Activated CD8-positive, alpha-beta memory T cell treated with anti-CD3 and anti-CD28 coated beads for 36 hours (primary cell): Measurements from ENCODE around the gene PLCG1. TPM values are rescaled to one million over a fixed set of nuclear protein-coding genes. Genes with fewer than 3 reads are reported as not detected.

ENCODE experiments used
- CTCF ChIA-PET: fragments of 350-600 bp; sonication (Branson Sonifier 250); formaldehyde crosslinking; loops from one replicate; lab custom pipeline; 2021; ENCODE audit warnings: antibody characterized with exemption; lab: Charles Lee
- POLR2A ChIA-PET: fragments of 350-600 bp; sonication (Branson Sonifier 250); formaldehyde crosslinking; loops from one replicate; lab custom pipeline; 2021; ENCODE audit warnings: antibody characterized with exemption; lab: Charles Lee
- total RNA-seq, 2 experiments: library from RNA; stranded (reverse); gene quantifications; one replicate each; pipeline ENCODE4 v1.2.3, GENCODE V29; 2021

PLCG1 gene
- total RNA-seq, 2 experiments from 2014 or later: 111 to 121 TPM

GRCh38 chr20:41213150-41213820 lies 75.9 kb downstream of the PLCG1 start:
- ChIA-PET POLR2A (no interaction called here), CTCF (interaction anchor here (0.9 kb wide), 1 partner anchor 11 kb away, joined by 3 read pairs; no protein-coding TSS in a partner anchor)

DNA sequence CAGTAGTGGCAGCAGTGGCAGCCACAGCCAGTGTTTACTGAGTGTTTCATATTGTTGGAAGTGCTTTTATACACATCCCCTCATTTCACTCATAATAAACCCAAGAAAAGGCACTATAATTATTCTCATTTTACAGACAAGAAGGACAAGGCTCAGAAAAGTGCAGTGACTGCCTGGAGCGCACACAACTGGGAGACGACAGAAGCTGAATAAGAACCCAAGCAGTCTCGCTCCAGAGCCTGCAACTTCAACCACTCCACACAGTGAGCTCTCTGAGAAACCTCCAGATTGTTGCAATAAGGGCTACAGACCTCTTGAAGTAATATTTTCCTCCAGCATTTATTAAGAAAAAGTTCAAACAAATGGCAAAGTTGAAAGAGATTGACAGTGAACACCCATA lies 76.9 kb downstream of the PLCG1 start:
- POLR2A ChIA-PET: no interaction called here
- CTCF ChIA-PET: no interaction called here

GRCh38 chr20:41214666-41215065 lies 77.3 kb downstream of the PLCG1 start:
- ChIA-PET POLR2A (no interaction called here), CTCF (no interaction called here)

GRCh38 chr20:41217422-41217821 lies 80.1 kb downstream of the PLCG1 start:
- ChIA-PET CTCF (no interaction called here), POLR2A (no interaction called here)

- ChIA-PET CTCF (interaction anchor here (0.7 kb wide), 1 partner anchor 232 kb away, joined by 3 read pairs; no protein-coding TSS in a partner anchor), POLR2A (no interaction called here)
Observed at GRCh38 chr20:41218466-41218865, 81.1 kb downstream of the PLCG1 start.

- POLR2A ChIA-PET: no interaction called here
- CTCF ChIA-PET: no interaction called here
Observed at GRCh38 chr20:41219824-41220223, 82.5 kb downstream of the PLCG1 start.

- POLR2A ChIA-PET: no interaction called here
- CTCF ChIA-PET: no interaction called here
Observed at GRCh38 chr20:41221614-41222218, 84.4 kb downstream of the PLCG1 start.

- ChIA-PET POLR2A (no interaction called here), CTCF (no interaction called here)
Observed at GRCh38 chr20:41222296-41222695, 85.0 kb downstream of the PLCG1 start.

DNA sequence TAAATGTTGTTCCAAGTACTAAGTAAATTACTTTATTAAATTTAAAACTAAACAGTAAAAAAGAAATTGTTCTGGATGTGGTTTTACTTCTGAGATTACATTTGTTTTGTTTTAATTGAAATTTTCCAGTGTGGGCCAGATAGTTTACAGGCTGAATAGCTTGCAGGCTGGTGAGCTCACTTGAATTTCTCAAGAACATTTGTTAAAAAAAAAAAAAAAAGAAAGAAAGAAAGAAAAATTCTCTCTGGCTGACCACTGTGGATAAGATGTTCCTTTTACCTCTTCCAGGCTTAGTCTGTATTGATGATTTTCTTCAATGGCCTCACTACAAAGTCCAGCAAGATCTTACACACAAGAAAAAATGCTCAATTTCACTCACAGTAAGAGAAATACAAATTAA lies 85.4 kb downstream of the PLCG1 start:
- ChIA-PET POLR2A (no interaction called here), CTCF (interaction anchor here (1.3 kb wide), 1 partner anchor 88 kb away, joined by 3 read pairs; no protein-coding TSS in a partner anchor)

DNA sequence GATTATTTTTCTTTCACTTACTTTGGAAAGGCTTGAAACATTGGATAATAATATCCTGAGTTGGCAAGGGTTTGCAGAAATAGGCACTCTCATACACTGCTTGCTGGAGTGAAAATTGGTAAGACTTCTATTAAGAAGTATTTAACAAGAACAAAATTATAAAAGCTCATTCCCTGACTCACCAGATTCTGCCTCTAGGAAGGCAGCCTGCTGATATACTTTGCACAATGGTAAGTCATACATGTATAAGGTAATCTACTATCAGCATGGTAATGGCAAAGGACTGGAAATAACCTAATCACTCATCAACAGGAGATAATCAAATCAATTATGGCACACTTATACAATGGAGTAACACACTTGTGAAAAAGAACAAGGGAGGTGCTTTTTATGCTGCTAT lies 85.8 kb downstream of the PLCG1 start:
- ChIA-PET CTCF (interaction anchor here (1.3 to 2.3 kb wide), 2 partner anchors 11 to 88 kb away, joined by 3 to 7 read pairs; no protein-coding TSS in a partner anchor), POLR2A (no interaction called here)

DNA sequence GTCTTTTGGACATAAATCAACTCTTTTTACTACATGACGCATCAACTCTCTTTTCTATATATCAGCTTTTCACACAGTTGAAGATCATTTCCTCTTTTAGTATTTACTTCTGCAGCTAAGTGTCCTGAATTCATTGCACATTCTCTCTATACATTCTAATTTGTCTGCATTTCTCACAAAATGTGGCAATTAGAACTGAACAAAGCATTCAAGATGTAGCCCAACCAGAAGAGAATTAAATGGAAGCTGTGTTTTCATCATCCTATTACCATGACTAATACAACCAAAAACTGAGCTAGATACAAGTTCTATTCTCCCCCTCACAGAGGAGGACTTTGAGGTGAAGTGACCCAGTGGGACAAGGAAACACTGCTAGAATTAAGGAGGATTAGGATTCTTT lies 86.9 kb downstream of the PLCG1 start:
- ChIA-PET POLR2A (no interaction called here), CTCF (interaction anchor here (2.3 kb wide), 1 partner anchor 10 kb away, joined by 7 read pairs; no protein-coding TSS in a partner anchor)

- POLR2A ChIA-PET: no interaction called here
- CTCF ChIA-PET: interaction anchor here (2.3 kb wide), 1 partner anchor 9 kb away, joined by 7 read pairs; no protein-coding TSS in a partner anchor
Observed at GRCh38 chr20:41225091-41225490, 87.7 kb downstream of the PLCG1 start.

- POLR2A ChIA-PET: no interaction called here
- CTCF ChIA-PET: no interaction called here
Observed at GRCh38 chr20:41226426-41226825, 89.1 kb downstream of the PLCG1 start.

Other genes starting within 250 kb of the PLCG1 start
- 100 to 1,000 TPM; 101 to 102 TPM for gene TOP1, start 108.7 kb upstream of the PLCG1 start, total RNA-seq
- 10 to 100 TPM; 14.5 to 16.0 TPM for gene ZHX3, start 180.2 kb downstream of the PLCG1 start, total RNA-seq
- gene LPIN3, start 203.3 kb downstream of the PLCG1 start, total RNA-seq: under 1 TPM; 0.65 to 0.74 TPM
- not detected for gene EMILIN3, start 229.3 kb downstream of the PLCG1 start, total RNA-seq